Breast epithelium (tissue), 4 donors: Measurements from ENCODE around the gene ACSS1. TPM values are rescaled to one million over a fixed set of nuclear protein-coding genes. Genes with fewer than 3 reads are reported as not detected.

Experiments
- DNase-seq, 2 donors: peaks; one replicate each; pipeline ENCODE4 v3.0.0-alpha.2; 2019; ENCODE audit warnings: low spot score in 2 of 2
- H3K27ac ChIP-seq, 2 donors: fragments of 200-600 bp; sonication (generic) in 1 of 2; one replicate each; pipeline ENCODE4 v1.5.1; 2016 to 2019; ENCODE audit warnings: mild to moderate bottlenecking in 1 of 2
- H3K27me3 ChIP-seq, 2 donors: fragments of 200-600 bp; sonication (generic) in 1 of 2; one replicate each; pipeline versions ENCODE4 v1.5.1 to v1.6.0; 2017 to 2019; ENCODE audit warnings: control low read depth in 1 of 2, mild to moderate bottlenecking in 1 of 2
- H3K36me3 ChIP-seq: fragments of 200-600 bp; one replicate; pipeline ENCODE4 v1.5.1; 2019
- H3K4me1 ChIP-seq, 2 donors: fragments of 200-600 bp; sonication (generic); one replicate each; pipeline ENCODE4 v1.5.1; 2016 to 2019; ENCODE audit warnings: control low read depth in 1 of 2
- H3K4me3 ChIP-seq, 3 donors: fragments of 200-600 bp; sonication (generic); 1 replicate in 2 of 3; 2 replicates in 1 of 3; pipeline ENCODE4 v1.5.1; 2016 to 2019; ENCODE audit warnings: mild to moderate bottlenecking in 3 of 3, moderate library complexity in 2 of 3
- H3K9me3 ChIP-seq, 2 donors: fragments of 200-600 bp; sonication (generic) in 1 of 2; one replicate each; pipeline ENCODE4 v1.5.1; 2016 to 2019; ENCODE audit warnings: control low read depth in 1 of 2
- CTCF ChIP-seq, 3 donors: fragments of 450-650 bp; IDR thresholded peaks; one replicate each; pipeline ENCODE4 v1.5.1; 2016 to 2017; ENCODE audit warnings: antibody characterized with exemption in 3 of 3, mild to moderate bottlenecking in 3 of 3, moderate library complexity in 3 of 3
- POLR2A ChIP-seq: fragments of 450-650 bp; IDR thresholded peaks from one replicate; pipeline ENCODE4 v1.6.1; 2016; ENCODE audit warnings: antibody characterized with exemption, mild to moderate bottlenecking, moderate library complexity
- POLR2AphosphoS5 ChIP-seq, 3 donors: sonication (generic); formaldehyde crosslinking; IDR thresholded peaks; one replicate each; pipeline ENCODE4 v1.6.1; 2017; ENCODE audit warnings: antibody characterized with exemption in 3 of 3
- intact Hi-C: fragments of 100-400 bp; cut with DNase I; formaldehyde crosslinking; loops from one replicate; pipeline ENCODE4 v1.15.1; 2023; ENCODE audit warnings: low total_unique reads
- total RNA-seq, 3 donors: library from RNA; depleted of rRNA; stranded (reverse); fragments of >200 nt; gene quantifications; one replicate each; pipeline ENCODE4 v1.1.0, GENCODE V29; 2016

ACSS1 gene
- total RNA-seq, 3 donors from 2014 or later = 17.6 to 38.2 (median 37.4) TPM

DNA sequence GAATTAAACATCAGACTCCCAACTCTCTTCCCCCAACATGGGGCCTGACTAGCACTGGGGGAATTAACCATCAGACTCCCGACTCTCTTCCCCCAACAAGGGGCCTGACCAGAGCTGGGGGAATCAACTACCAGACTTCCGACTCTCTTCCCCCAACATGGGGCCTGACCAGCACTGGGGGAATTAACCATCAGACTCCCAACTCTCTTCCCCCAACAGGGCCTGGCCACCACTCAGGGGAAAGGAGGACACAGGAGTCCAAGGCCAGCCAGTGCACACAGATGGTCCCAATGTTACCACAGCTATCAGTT lies 95.8 kb downstream of the ACSS1 start:
- no peaks in the 10 kb centered on the region for H3K27me3 ChIP-seq
- no peak for TF ChIP-seq POLR2A
- no peak for TF ChIP-seq CTCF (IDR thresholded peaks at IDR 0.05)
- no peak for TF ChIP-seq POLR2AphosphoS5 (IDR thresholded peaks at IDR 0.05)
- H3K9me3 ChIP-seq = no peaks in the 10 kb centered on the region
- no peaks in the 10 kb centered on the region for H3K36me3 ChIP-seq
- no peak for DNase-seq
- intact Hi-C loops = no loop called here
- no peak overlapping the region for H3K4me3 ChIP-seq
- no peaks in the 10 kb centered on the region for H3K4me1 ChIP-seq
- no peak overlapping the region for H3K27ac ChIP-seq

GRCh38 chr20:24961384-24962181 lies 96.4 kb downstream of the ACSS1 start:
- H3K4me1 ChIP-seq = no peaks in the 10 kb centered on the region
- H3K9me3 ChIP-seq = no peaks in the 10 kb centered on the region
- DNase-seq = no peak
- H3K27ac ChIP-seq = no peak overlapping the region
- intact Hi-C loops = no loop called here
- TF ChIP-seq POLR2A = no peak
- no peaks in the 10 kb centered on the region for H3K36me3 ChIP-seq
- H3K27me3 ChIP-seq = no peaks in the 10 kb centered on the region
- H3K4me3 ChIP-seq = no peak overlapping the region

GRCh38 chr20:24960861-24961260 lies 97.1 kb downstream of the ACSS1 start:
- intact Hi-C loops = no loop called here

GRCh38 chr20:24960302-24960801 lies 97.6 kb downstream of the ACSS1 start:
- Histone ChIP-seq H3K27me3 (no peaks in the 10 kb centered on the region), H3K4me1 (no peaks in the 10 kb centered on the region), H3K36me3 (no peaks in the 10 kb centered on the region), H3K27ac (no peak overlapping the region), H3K9me3 (no peaks in the 10 kb centered on the region), H3K4me3 (no peak overlapping the region)
- no peak for DNase-seq
- TF ChIP-seq POLR2AphosphoS5 (IDR thresholded peaks at IDR 0.05) (no peak), CTCF (IDR thresholded peaks at IDR 0.05) (no peak)
- intact Hi-C loops = no loop called here

More at GRCh38 chr20:24960861-24961260, 97.1 kb downstream of the ACSS1 start:
- Histone ChIP-seq H3K4me1 (no peaks in the 10 kb centered on the region), H3K4me3 (no peak overlapping the region), H3K9me3 (no peaks in the 10 kb centered on the region), H3K27ac (no peak overlapping the region), H3K36me3 (no peaks in the 10 kb centered on the region), H3K27me3 (no peaks in the 10 kb centered on the region)
- TF ChIP-seq POLR2A (no peak), POLR2AphosphoS5 (IDR thresholded peaks at IDR 0.05) (no peak), CTCF (IDR thresholded peaks at IDR 0.05) (no peak)
- DNase-seq = no peak

- TF ChIP-seq CTCF (IDR thresholded peaks at IDR 0.05) = no peak
- TF ChIP-seq POLR2A = no peak
- TF ChIP-seq POLR2AphosphoS5 (IDR thresholded peaks at IDR 0.05) = no peak
- no peak for DNase-seq
- Histone ChIP-seq H3K36me3 (no peaks in the 10 kb centered on the region), H3K4me1 (no peaks in the 10 kb centered on the region), H3K4me3 (no peak overlapping the region), H3K27me3 (no peaks in the 10 kb centered on the region), H3K27ac (no peak overlapping the region), H3K9me3 (no peaks in the 10 kb centered on the region)
- intact Hi-C loops = loop anchor here (1.0 kb wide), 1 partner anchor 22 kb away; no protein-coding TSS in a partner anchor
These were observed 98.2 kb downstream of the ACSS1 start for GRCh38 chr20:24959591-24960301.
